Stimulated activated CD4-positive, alpha-beta T cell treated with anti-CD3 and anti-CD28 coated beads, Interleukin-12 subunit alpha, Interleukin-12 subunit beta, amount 100 ng/mL, for 4 hours (primary cell): ENCODE results near the gene HYLS1.
A peak's percentile ranks its signal among the peaks of the same experiment; 100 is the strongest.
"Not testable (repeated sequence)": the region's sequence is repeated elsewhere in the genome, so short reads cannot be mapped to it uniquely, and the experiment has no call there.

Experiments
- DNase-seq: peaks from one replicate; pipeline ENCODE4 v3.0.0-alpha.2; 2020

Gene HYLS1, protein sequence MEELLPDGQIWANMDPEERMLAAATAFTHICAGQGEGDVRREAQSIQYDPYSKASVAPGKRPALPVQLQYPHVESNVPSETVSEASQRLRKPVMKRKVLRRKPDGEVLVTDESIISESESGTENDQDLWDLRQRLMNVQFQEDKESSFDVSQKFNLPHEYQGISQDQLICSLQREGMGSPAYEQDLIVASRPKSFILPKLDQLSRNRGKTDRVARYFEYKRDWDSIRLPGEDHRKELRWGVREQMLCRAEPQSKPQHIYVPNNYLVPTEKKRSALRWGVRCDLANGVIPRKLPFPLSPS

GRCh38 chr11:125887373-125888324, at the start of gene HYLS1:
Gene HYLS1, plus strand, starts transcription at chr11:125887668. Its CDS starts 11,701 bp downstream, at chr11:125899369.
- peak; percentile 91 for DNase-seq

GRCh38 chr11:125842321-125842948, 45.0 kb upstream of the HYLS1 start:
- DNase-seq = no peak

DNA sequence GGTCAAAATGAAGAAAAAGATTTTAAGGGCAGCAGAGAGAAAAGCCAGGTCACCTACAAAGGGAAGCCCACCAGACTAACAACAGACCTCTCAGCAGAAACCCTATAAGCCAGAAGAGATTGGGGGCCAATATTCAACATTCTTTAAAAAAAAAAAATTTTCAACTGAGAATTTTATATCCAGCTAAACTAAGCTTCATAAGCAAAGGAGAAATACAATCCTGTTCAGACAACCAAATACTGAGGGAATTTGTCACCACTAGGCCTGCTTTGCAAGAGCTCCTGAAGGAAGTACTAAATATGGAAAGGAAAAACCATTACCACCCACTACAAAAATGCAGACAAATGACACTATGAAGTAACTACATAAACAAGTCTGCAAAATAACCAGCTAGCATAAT, 41.3 kb upstream of the HYLS1 start:
- no peak for DNase-seq

DNA sequence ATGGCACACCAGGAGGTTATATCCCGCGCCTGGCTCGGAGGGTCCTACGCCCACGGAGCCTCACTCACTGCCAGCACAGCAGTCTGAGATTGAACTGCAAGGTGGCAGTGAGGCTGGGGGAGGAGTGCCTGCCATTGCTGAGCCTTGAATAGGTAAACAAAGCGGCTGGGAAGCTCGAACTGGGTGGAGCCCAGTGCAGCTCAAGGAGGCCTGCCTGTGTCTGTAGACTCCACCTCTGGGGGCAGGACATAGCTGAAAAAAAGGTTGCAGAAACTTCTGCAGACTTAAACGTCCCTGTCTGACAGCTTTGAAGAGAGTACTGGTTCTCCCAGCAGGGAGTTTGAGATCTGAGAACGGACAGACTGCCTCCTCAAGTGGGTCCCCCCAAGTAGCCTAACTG, 29.8 kb upstream of the HYLS1 start:
- DNase-seq = not testable (repeated sequence)

GRCh38 chr11:125862786-125863185, 24.7 kb upstream of the HYLS1 start:
- DNase-seq = not testable (repeated sequence)

- DNase-seq = not testable (repeated sequence)
These were observed 22.1 kb upstream of the HYLS1 start for GRCh38 chr11:125865354-125865753.

DNA sequence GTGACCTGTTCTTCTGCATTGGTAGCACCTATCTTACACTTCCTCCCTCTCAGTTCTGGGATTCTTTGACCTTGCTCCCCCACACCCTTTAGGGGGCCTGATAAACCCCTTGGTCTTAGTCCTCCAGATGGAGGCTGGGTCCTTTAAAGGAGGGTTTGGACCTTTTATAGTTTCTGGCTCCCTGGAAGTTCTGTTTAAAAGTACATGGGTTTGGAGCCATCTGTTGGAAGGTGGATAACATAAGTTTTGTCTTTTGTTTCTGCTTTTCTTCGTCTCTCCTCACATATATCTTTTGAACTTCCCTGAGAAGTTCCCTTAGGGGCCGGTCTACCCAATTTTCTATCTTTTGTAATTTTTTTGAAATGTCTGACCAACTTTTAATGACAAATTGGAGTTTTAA, 17.9 kb upstream of the HYLS1 start:
- no peak for DNase-seq

- no peak for DNase-seq
These were observed 15.9 kb upstream of the HYLS1 start for GRCh38 chr11:125871391-125872137.

GRCh38 chr11:125872138-125872491, 15.4 kb upstream of the HYLS1 start:
- no peak for DNase-seq

- no peak for DNase-seq
These were observed 13.4 kb upstream of the HYLS1 start for GRCh38 chr11:125873881-125874555.

DNA sequence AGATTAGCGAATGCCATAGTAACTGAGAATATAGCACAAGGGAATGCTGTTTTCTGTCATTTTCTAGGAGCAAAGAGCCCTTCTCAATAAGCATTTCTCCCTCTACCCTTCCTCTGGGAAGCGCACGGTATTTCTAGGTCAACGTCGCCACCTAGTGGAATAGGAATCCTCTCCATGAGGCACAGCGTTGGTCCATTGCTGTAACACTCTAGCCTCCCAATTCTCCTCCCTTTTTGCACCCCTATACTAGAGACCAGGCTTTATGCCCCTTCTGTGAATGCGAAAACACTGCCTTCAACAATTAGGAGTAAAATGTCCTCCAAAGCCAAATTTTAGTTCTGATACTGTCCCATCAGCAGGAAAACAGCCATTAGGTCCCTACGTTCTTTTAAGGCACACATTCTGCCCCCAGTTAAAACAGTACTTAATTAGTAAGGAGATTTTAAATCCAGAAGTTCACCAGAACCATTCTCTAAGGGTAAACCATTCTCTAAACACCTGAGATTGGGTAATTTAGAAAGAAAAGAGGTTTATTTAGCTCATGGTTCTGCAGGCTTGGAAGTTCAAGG, 12.8 kb upstream of the HYLS1 start:
- peak; percentile 22 for DNase-seq

- no peak for DNase-seq
These were observed 6.2 kb upstream of the HYLS1 start for GRCh38 chr11:125881291-125881690.

DNA sequence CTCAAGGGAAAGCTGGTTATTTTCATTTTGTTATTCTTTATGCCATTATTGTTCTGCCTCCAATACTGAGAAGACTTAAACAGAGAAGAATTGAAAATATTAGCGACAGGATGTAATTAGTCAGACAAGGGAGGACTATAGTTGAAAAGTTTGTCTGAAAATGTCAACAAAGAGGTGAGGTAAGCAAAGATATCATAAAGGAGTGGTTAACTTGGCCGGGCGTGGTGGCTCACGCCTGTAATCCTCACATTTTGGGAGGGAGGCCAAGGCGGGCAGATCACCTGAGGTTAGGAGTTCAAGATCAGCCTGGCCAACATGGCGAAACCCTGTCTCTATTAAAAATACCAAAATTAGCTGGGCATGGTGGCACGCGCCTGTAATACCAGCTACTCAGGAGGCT, 4.1 kb upstream of the HYLS1 start:
- no peak for DNase-seq

DNA sequence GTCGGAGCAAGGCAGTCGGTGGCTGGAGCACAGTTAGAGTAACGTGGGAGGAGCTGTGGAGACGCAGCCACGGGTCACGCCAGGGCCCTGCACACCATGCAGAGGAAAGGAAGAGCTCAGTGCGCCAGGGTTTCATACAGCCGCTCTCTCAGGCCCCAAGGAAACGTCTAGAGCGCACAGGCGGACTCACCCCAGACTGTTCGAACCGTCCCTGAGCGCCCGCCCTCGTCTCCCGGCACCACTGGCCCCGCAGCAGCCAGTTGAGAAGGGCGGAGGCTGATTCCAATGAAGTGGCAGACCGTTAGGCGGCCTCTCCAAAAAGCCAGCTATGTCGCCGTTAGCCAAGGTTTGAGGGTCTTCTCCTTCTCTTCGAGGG, 483 bp upstream of the HYLS1 start:
- DNase-seq = peak; percentile 29

DNA sequence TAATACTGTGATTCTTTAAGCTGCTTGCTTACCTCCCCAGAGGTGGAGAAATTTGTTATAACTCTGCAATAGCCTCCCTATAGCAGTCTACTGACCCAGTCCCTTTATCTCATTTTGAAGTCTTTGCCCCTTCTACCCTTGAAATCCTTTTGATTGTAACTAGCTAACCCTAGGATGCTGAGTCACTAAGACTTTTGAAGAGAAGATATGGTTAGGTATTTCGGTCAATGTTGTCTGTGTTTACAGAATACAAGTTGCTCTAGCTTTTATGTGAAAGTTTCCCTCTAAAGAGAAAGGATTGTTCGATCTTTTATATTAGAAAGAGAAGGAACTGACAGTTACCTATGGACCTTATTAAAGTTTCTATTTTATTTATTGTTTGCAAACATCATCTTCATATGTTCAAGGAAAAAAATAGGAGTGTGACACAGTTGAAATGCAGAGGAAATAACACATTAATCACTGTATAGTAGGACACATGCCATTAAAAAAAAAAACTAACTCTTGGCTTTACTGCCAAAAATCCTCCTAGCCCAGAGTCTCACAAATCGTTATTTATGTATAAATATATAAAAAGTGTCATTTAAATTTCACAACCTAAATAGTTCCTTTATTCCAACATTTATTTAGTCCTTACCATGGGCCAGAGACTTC, 3.1 kb downstream of the HYLS1 start:
- no peak for DNase-seq

DNA sequence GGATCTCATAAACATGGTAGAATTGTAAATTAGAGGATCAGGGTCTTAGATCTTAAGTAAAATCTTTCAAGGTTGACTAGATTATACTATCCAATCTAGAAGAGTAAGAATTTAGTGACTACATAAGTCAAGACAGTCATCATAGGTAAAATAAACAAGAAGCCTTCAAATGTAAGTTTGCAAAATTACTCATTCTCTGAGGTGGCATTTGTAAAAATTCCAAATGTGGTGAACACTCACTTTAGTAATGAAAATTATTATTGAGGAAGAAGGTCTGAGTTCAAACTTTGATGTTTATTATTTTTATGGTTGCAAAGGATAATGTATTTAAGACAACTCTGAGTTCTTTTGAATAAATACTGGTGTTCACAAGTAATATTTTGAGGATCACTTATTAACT, 4.6 kb downstream of the HYLS1 start:
- no peak for DNase-seq

- DNase-seq = no peak
These were observed 5.5 kb downstream of the HYLS1 start for GRCh38 chr11:125892994-125893393.

- no peak for DNase-seq
These were observed 14.4 kb downstream of the HYLS1 start for GRCh38 chr11:125901872-125902271.

DNA sequence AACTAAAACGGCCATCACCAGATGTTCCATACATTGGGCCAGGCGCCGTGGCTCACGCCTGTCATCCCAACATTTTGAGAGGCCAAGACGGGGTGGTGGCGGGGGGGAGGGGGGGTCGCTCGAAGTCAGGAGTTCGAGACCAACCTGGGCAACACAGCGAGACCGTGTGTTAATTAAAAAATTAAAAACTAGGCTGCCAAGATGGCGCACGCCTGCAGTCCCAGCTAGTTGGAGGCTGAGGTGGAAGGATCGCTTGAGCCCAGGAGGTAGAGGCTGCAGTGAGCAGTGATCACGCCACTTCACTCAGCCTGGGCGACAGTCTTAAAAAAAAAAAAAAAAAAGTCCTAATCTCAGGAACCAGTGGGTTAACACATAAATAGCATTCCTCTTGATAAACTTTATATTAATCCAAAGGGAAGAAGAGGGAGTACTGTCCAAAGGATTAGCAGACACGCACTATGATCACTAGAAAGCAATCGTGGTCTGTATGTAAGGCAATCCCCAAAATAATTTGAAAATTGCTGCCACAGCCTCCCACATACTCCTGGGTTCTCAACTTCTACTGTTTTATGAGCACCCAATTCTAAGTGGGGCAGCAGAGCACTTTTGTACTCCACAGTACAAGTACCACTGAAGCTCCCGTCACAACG, 14.9 kb downstream of the HYLS1 start:
- DNase-seq = no peak

GRCh38 chr11:125902927-125903710, 15.7 kb downstream of the HYLS1 start, which contains the start of gene PUS3:
Gene PUS3, minus strand, starts transcription at chr11:125903206. Its CDS starts 6,922 bp downstream, at chr11:125896284.
- peak; percentile 88 for DNase-seq
